ENCODE data around the gene EPS8L3.

Gene EPS8L3

DNA sequence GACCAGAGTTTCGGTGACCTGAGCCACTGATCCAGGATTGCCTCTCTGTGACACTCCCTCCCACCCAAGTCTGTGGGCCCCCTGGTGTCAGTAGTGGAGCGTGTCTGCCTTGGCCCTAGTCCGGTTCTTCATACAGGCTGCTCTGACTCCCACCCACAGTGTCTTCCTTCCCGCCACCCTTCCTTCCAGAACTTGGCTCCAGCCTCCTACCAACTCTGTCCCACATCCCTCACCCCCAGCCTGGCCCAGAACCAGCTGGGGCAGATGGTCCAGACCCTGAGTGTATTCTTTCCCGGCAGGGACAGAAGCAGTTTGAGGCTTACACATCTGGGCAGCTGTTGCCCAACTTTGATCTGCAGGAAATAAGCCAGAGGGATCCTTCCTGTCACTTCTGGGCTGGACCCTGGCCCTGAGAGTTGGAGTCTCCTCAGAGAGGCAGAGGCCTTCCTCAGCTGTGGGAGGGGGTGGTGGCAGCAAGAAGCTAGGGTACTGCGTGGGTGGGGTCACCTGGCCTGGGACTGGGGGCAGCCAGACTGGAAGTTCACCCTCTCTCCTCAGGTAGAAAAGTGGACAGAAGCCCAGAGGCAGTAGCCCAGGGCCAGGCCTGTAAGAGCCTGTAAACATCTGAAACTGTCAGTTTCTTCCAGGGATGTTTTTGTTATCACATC lies 43.1 kb upstream of the EPS8L3 start:
- no peaks in the 10 kb centered on the region for H3K4me1 ChIP-seq (ENCODE audit: control insufficient read depth, low read depth, low read length)

DNA sequence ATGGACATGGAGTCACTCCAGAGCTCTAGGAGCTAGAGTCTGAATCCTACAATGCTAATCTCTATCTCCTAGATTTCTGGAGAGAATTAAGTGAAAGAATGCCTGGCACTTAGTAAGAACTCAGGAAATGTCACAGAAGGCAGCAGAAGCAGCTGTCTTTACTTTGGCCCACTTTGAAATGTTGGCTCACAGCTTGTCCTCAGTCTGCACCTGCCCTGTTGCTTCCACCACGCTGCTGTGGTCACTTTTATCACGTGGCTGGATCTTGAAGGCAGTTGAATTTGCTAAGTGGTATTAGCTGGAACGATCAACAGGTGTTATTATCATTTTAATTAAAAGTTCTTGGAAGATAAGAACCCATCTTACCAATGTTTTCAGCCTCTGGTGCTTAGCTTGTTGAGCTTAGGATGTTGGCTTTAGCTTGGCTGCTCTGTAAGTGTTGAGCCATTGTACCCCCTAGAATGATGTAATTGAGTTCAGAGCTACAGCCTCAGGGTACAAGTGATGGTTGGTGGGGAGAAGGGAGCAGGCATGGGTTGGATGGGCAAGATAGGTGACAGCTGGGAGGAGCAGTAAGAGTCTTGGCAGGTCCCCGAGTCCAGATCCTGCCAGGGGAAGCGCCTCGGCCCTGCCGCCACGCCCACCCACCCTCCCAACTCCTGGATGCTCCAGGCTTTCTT lies 41.9 kb upstream of the EPS8L3 start:
- Histone ChIP-seq H4K8ac (ENCODE audit: low read depth, low read length) (no peak overlapping the region), H3K27ac (ENCODE audit: low read depth, low read length) (no peak overlapping the region), H3K56ac (ENCODE audit: low read length) (no peak overlapping the region), H3K36me3 (ENCODE audit: control insufficient read depth, insufficient read depth, low read length) (no peaks in the 10 kb centered on the region), H3K4ac (ENCODE audit: low read depth, low read length) (no peak overlapping the region), H3K9ac (ENCODE audit: low read length) (no peak overlapping the region), H3K4me3 (ENCODE audit: low read length) (no peak overlapping the region), H3K4me1 (ENCODE audit: control insufficient read depth, low read depth, low read length) (no peaks in the 10 kb centered on the region), H3K4me2 (ENCODE audit: low read length) (no peak overlapping the region), H2BK15ac (replicated peaks; ENCODE audit: low read depth) (no peak overlapping the region), H3K27me3 (ENCODE audit: insufficient read depth, low read length, poor library complexity) (no peaks in the 10 kb centered on the region), H2BK120ac (ENCODE audit: low read depth, low read length) (no peak overlapping the region), H4K5ac (ENCODE audit: low read length) (no peak overlapping the region), H2BK5ac (ENCODE audit: low read length) (no peak overlapping the region), H3K79me2 (ENCODE audit: control insufficient read depth, insufficient read depth, low read length) (no peaks in the 10 kb centered on the region), H3K79me1 (ENCODE audit: low read length) (no peaks in the 10 kb centered on the region), H2AK5ac (ENCODE audit: low read length) (no peak overlapping the region), H3K18ac (ENCODE audit: low read length) (no peak overlapping the region), H3K23ac (ENCODE audit: low read length) (no peak overlapping the region)
- peak; percentile 51 for DNase-seq
- WGBS (ENCODE audit: extremely low coverage, insufficient coverage, low lambda C conversion rate): no CpG with 5 or more reads among the region's 8 CpGs

More for the DNA sequence above, 43.1 kb upstream of the EPS8L3 start:
- Histone ChIP-seq H4K5ac (ENCODE audit: low read length) (no peak overlapping the region), H3K27me3 (ENCODE audit: insufficient read depth, low read length, poor library complexity) (no peaks in the 10 kb centered on the region), H2BK120ac (ENCODE audit: low read depth, low read length) (no peak overlapping the region), H3K79me2 (ENCODE audit: control insufficient read depth, insufficient read depth, low read length) (no peaks in the 10 kb centered on the region), H3K23ac (ENCODE audit: low read length) (no peak overlapping the region), H3K9ac (ENCODE audit: low read length) (no peak overlapping the region), H2BK15ac (replicated peaks; ENCODE audit: low read depth) (no peak overlapping the region), H2BK5ac (ENCODE audit: low read length) (no peak overlapping the region), H3K27ac (ENCODE audit: low read depth, low read length) (no peak overlapping the region), H3K4ac (ENCODE audit: low read depth, low read length) (no peak overlapping the region), H3K4me3 (ENCODE audit: low read length) (no peak overlapping the region), H3K56ac (ENCODE audit: low read length) (no peak overlapping the region), H3K36me3 (ENCODE audit: control insufficient read depth, insufficient read depth, low read length) (no peaks in the 10 kb centered on the region), H4K8ac (ENCODE audit: low read depth, low read length) (no peak overlapping the region), H3K79me1 (ENCODE audit: low read length) (no peaks in the 10 kb centered on the region), H3K18ac (ENCODE audit: low read length) (no peak overlapping the region), H2AK5ac (ENCODE audit: low read length) (no peak overlapping the region), H3K4me2 (ENCODE audit: low read length) (no peak overlapping the region)
- no CpG with 5 or more reads among the region's 6 CpGs for WGBS (ENCODE audit: extremely low coverage, insufficient coverage, low lambda C conversion rate)
- DNase-seq: no peak

DNA sequence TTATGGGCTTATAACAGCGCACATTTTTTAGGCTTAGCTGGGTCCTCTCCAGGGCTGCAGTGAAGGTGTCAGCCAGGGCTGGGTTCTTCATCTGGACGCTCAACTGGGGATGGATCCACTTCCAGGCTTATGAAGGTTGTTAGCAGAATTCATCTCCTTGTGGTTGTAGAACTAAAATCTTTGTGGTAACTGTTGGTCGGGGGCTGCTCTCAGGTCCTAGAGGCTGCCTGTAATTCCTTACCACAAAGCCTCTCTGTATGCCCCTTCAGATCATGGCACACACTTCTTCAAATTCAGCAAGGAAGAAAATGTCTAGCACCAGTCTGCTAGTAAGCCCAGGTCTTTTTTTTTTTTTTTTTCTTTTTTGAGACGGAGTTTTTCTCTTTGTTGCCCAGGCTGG lies 40.9 kb upstream of the EPS8L3 start:
- Histone ChIP-seq H3K4ac (ENCODE audit: low read depth, low read length) (no peak overlapping the region), H2BK120ac (ENCODE audit: low read depth, low read length) (no peak overlapping the region), H2AK5ac (ENCODE audit: low read length) (no peak overlapping the region), H3K79me1 (ENCODE audit: low read length) (no peaks in the 10 kb centered on the region), H2BK5ac (ENCODE audit: low read length) (no peak overlapping the region), H4K5ac (ENCODE audit: low read length) (no peak overlapping the region), H3K9ac (ENCODE audit: low read length) (no peak overlapping the region), H3K56ac (ENCODE audit: low read length) (no peak overlapping the region), H3K4me1 (ENCODE audit: control insufficient read depth, low read depth, low read length) (no peaks in the 10 kb centered on the region), H3K79me2 (ENCODE audit: control insufficient read depth, insufficient read depth, low read length) (no peaks in the 10 kb centered on the region), H3K4me3 (ENCODE audit: low read length) (no peak overlapping the region), H3K27me3 (ENCODE audit: insufficient read depth, low read length, poor library complexity) (no peaks in the 10 kb centered on the region), H4K8ac (ENCODE audit: low read depth, low read length) (no peak overlapping the region), H2BK15ac (replicated peaks; ENCODE audit: low read depth) (no peak overlapping the region), H3K36me3 (ENCODE audit: control insufficient read depth, insufficient read depth, low read length) (no peaks in the 10 kb centered on the region), H3K23ac (ENCODE audit: low read length) (no peak overlapping the region), H3K4me2 (ENCODE audit: low read length) (no peak overlapping the region), H3K18ac (ENCODE audit: low read length) (no peak overlapping the region), H3K27ac (ENCODE audit: low read depth, low read length) (no peak overlapping the region)
- no peak for DNase-seq
- WGBS (ENCODE audit: extremely low coverage, insufficient coverage, low lambda C conversion rate): no CpG with 5 or more reads among the region's 4 CpGs

DNA sequence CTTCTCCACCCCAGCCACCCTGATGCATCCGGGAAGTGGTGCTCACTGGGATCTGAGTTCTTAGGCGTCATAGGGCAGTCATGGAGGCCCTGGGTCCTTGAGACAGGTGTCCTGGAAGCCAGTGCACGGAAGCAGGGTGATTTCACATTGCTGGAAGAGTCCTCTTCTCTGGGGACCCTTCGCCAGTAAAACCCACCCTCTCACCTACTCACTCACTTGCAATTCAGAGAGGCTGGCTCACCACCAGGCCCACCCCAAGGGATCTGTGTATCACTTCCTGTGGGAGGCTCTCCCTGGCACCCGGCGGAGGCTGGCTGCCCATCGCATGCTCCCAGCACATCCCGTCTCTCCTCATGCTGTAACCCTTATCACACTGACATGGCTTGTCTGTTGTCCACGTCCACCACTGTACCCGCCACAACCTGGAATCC lies 40.2 kb upstream of the EPS8L3 start:
- Histone ChIP-seq H4K8ac (ENCODE audit: low read depth, low read length) (no peak overlapping the region), H3K27ac (ENCODE audit: low read depth, low read length) (no peak overlapping the region), H2BK5ac (ENCODE audit: low read length) (no peak overlapping the region), H3K27me3 (ENCODE audit: insufficient read depth, low read length, poor library complexity) (no peaks in the 10 kb centered on the region), H3K18ac (ENCODE audit: low read length) (no peak overlapping the region), H3K9ac (ENCODE audit: low read length) (no peak overlapping the region), H3K79me2 (ENCODE audit: control insufficient read depth, insufficient read depth, low read length) (no peaks in the 10 kb centered on the region), H2AK5ac (ENCODE audit: low read length) (no peak overlapping the region), H3K23ac (ENCODE audit: low read length) (no peak overlapping the region), H3K79me1 (ENCODE audit: low read length) (no peaks in the 10 kb centered on the region), H2BK120ac (ENCODE audit: low read depth, low read length) (no peak overlapping the region), H4K5ac (ENCODE audit: low read length) (no peak overlapping the region), H3K4ac (ENCODE audit: low read depth, low read length) (no peak overlapping the region), H3K4me3 (ENCODE audit: low read length) (no peak overlapping the region), H3K4me1 (ENCODE audit: control insufficient read depth, low read depth, low read length) (no peaks in the 10 kb centered on the region), H3K56ac (ENCODE audit: low read length) (no peak overlapping the region), H3K36me3 (ENCODE audit: control insufficient read depth, insufficient read depth, low read length) (no peaks in the 10 kb centered on the region), H2BK15ac (replicated peaks; ENCODE audit: low read depth) (no peak overlapping the region), H3K4me2 (ENCODE audit: low read length) (no peak overlapping the region)
- DNase-seq: no peak
- WGBS (ENCODE audit: extremely low coverage, insufficient coverage, low lambda C conversion rate): no CpG with 5 or more reads among the region's 10 CpGs

DNA sequence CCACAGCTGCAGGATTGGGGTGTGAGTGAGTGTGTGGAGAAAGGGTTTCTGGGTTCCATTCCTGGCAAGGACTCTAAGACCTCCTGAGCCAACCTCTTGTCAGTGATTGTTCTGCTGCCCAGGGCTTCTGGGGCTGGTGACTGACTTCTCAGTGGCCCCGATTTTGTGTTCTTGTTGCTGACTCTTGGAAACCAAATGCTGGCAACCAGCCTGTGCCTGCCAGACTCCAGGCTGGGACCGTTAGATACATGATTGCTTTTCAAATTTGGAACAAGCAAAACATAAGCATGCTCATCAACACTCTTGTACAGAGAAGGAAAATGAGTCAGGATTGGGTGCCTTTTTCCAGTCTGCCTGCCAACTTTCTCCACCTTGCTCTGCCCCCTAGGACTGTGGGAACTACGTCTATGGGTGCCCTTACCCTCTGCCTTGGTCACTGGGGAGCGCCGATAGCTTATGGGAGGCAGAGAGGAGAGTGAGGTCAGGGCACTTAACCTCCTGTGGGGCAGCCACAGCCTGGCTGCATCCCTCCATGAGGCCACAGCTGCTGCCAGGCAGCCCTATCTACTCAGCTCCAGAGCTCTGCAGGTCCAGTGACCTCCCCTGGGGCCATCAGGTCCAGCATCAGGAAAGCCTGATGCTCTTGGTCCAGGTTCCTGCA lies 39.3 kb upstream of the EPS8L3 start:
- Histone ChIP-seq H3K27me3 (ENCODE audit: insufficient read depth, low read length, poor library complexity) (no peaks in the 10 kb centered on the region), H3K4me1 (ENCODE audit: control insufficient read depth, low read depth, low read length) (no peaks in the 10 kb centered on the region), H2BK120ac (ENCODE audit: low read depth, low read length) (no peak overlapping the region), H4K5ac (ENCODE audit: low read length) (no peak overlapping the region), H3K23ac (ENCODE audit: low read length) (no peak overlapping the region), H3K4me2 (ENCODE audit: low read length) (no peak overlapping the region), H3K79me1 (ENCODE audit: low read length) (no peaks in the 10 kb centered on the region), H2AK5ac (ENCODE audit: low read length) (no peak overlapping the region), H3K4me3 (ENCODE audit: low read length) (no peak overlapping the region), H2BK5ac (ENCODE audit: low read length) (no peak overlapping the region), H3K27ac (ENCODE audit: low read depth, low read length) (no peak overlapping the region), H3K36me3 (ENCODE audit: control insufficient read depth, insufficient read depth, low read length) (no peaks in the 10 kb centered on the region), H4K8ac (ENCODE audit: low read depth, low read length) (no peak overlapping the region), H2BK15ac (replicated peaks; ENCODE audit: low read depth) (no peak overlapping the region), H3K18ac (ENCODE audit: low read length) (no peak overlapping the region), H3K56ac (ENCODE audit: low read length) (no peak overlapping the region), H3K9ac (ENCODE audit: low read length) (no peak overlapping the region), H3K79me2 (ENCODE audit: control insufficient read depth, insufficient read depth, low read length) (no peaks in the 10 kb centered on the region), H3K4ac (ENCODE audit: low read depth, low read length) (no peak overlapping the region)
- no peak for DNase-seq
- no CpG with 5 or more reads among the region's 5 CpGs for WGBS (ENCODE audit: extremely low coverage, insufficient coverage, low lambda C conversion rate)
